Sigmoid colon (tissue), 7 donors: ENCODE measurements around the gene TARDBP. TPM values are rescaled to one million over a fixed set of nuclear protein-coding genes. Genes with fewer than 3 reads are reported as not detected.
A peak's percentile ranks its signal among the peaks of the same experiment; 100 is the strongest.
"Not testable (repeated sequence)": the region's sequence is repeated elsewhere in the genome, so short reads cannot be mapped to it uniquely, and the experiment has no call there.

Experiments
- DNase-seq: peaks from one replicate; pipeline ENCODE4 v3.0.0-alpha.2; 2019
- H3K27ac ChIP-seq, 4 donors: fragments of 200-600 bp; sonication (generic); one replicate each; pipeline ENCODE4 v1.5.1; 2016 to 2019; ENCODE audit warnings: mild to moderate bottlenecking in 1 of 4
- H3K27me3 ChIP-seq, 3 donors: fragments of 200-600 bp; sonication (generic); one replicate each; pipeline ENCODE4 v1.5.1; 2019; ENCODE audit warnings: mild to moderate bottlenecking in 1 of 3
- H3K36me3 ChIP-seq, 4 donors: fragments of 200-600 bp; sonication (generic); one replicate each; pipeline ENCODE4 v1.5.1; 2016 to 2019
- H3K4me1 ChIP-seq, 4 donors: fragments of 200-600 bp; sonication (generic); one replicate each; pipeline ENCODE4 v1.5.1; 2017 to 2019
- H3K4me3 ChIP-seq, 4 donors: fragments of 200-600 bp; sonication (generic); one replicate each; pipeline ENCODE4 v1.5.1; 2017 to 2019; ENCODE audit warnings: mild to moderate bottlenecking in 2 of 4, moderate library complexity in 1 of 4
- H3K9me3 ChIP-seq, 4 donors: fragments of 200-600 bp in 3 of 4; sonication (generic) in 3 of 4; one replicate each; pipeline versions ENCODE4 v1.5.1 to v1.6.1; 2013 to 2019
- CTCF ChIP-seq, 4 experiments: fragments of 450-650 bp in 3 of 4; fragments of 200-600 bp in 1 of 4; IDR thresholded peaks; one replicate each; pipeline ENCODE4 v1.5.1; 2016 to 2019; ENCODE audit warnings: antibody characterized with exemption in 4 of 4, mild to moderate bottlenecking in 3 of 4, moderate library complexity in 2 of 4
- EP300 ChIP-seq, 4 donors: sonication (generic); formaldehyde crosslinking; IDR thresholded peaks; one replicate each; pipeline ENCODE4 v1.6.1; 2017; ENCODE audit warnings: antibody characterized with exemption in 4 of 4
- POLR2A ChIP-seq, 2 donors: fragments of 450-650 bp; IDR thresholded peaks; one replicate each; pipeline ENCODE4 v1.6.1; 2016; ENCODE audit warnings: antibody characterized with exemption in 2 of 2, mild to moderate bottlenecking in 2 of 2, moderate library complexity in 2 of 2
- POLR2AphosphoS5 ChIP-seq, 4 donors: sonication (generic); formaldehyde crosslinking; IDR thresholded peaks; one replicate each; pipeline ENCODE4 v1.6.1; 2017; ENCODE audit warnings: antibody characterized with exemption in 4 of 4
- WGBS, 2 donors: extraction: QIAGEN DNeasy Blood & Tissue Kit; methylation state at CpG; one replicate each; pipeline ENCODE4 v1.1.7; 2013; 5-methylcytosine and 5-hydroxymethylcytosine counted together
- intact Hi-C: fragments of 100-400 bp; cut with DNase I; formaldehyde crosslinking; loops from one replicate; pipeline ENCODE4 v1.15.1; 2023
- polyA plus RNA-seq, 3 donors: library from polyadenylated mRNA; stranded (reverse); fragments of 200-250 nt; gene quantifications; one replicate each; pipeline ENCODE4 v1.2.3, GENCODE V29; 2013
- total RNA-seq, 4 donors: library from RNA; depleted of rRNA; stranded (reverse); fragments of >200 nt; gene quantifications; one replicate each; pipeline ENCODE4 v1.1.0, GENCODE V29; 2016
- donor health status: healthy with polysubstance abuse.
- donor health status: Bipolar disorder and iron deficiency.
- donor health status: healthy.

TARDBP gene
- total and polyA plus RNA-seq, 7 donors: 68.6 to 158 (median 123) TPM

DNA sequence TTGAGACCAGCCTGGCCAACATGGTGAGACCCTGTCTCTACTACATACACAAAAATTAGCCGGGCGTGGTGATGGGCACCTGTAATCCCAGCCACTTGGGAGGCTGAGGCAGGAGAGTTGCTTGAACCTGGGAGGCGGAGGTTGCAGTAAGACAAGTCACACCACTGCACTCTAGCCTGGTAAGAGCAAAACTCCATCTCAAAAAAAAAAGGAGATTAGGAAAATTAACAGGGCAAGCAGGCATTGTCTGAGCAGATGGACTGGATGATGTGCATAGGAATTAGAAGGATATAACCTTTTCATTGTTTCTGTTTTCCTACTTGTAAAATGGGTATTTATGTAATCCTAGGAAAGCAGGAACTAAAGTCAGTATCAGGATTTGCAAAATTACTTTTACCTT, 15.6 kb downstream of the TARDBP start:
- intact Hi-C loops: loop anchor here (10.0 kb wide), 1 partner anchor 67 kb away; the partner anchor contains the start of gene EXOSC10
- H3K27me3 ChIP-seq: no peaks in the 10 kb centered on the region
- H3K27ac ChIP-seq: no peak overlapping the region
- DNase-seq: no peak
- no peaks in the 10 kb centered on the region for H3K9me3 ChIP-seq
- H3K36me3 ChIP-seq: peaks cover 0 to 60% (median 28%) of the 10 kb centered on the region in 4 donors
- WGBS, 2 donors: 93 to 95% methylated on average over 3 of the region's 3 CpGs
- H3K4me3 ChIP-seq: no peak overlapping the region
- H3K4me1 ChIP-seq: peaks cover 0 to 3% (median 0%) of the 10 kb centered on the region in 4 donors
- no peak for TF ChIP-seq EP300 (IDR thresholded peaks at IDR 0.05)
- TF ChIP-seq CTCF (IDR thresholded peaks at IDR 0.05): no peak
- TF ChIP-seq POLR2AphosphoS5 (IDR thresholded peaks at IDR 0.05): no peak
- TF ChIP-seq POLR2A (IDR thresholded peaks at IDR 0.05): no peak

- TF ChIP-seq POLR2A (IDR thresholded peaks at IDR 0.05) (no peak), POLR2AphosphoS5 (IDR thresholded peaks at IDR 0.05) (no peak), EP300 (IDR thresholded peaks at IDR 0.05) (no peak), CTCF (IDR thresholded peaks at IDR 0.05) (no peak)
- 93% methylated on average over 9 of the region's 9 CpGs for WGBS, 2 donors
- intact Hi-C loops: no loop called here
- Histone ChIP-seq H3K9me3 (no peaks in the 10 kb centered on the region), H3K36me3 (peaks cover 0 to 32% (median 10%) of the 10 kb centered on the region in 4 donors), H3K27me3 (no peaks in the 10 kb centered on the region), H3K27ac (no peak overlapping the region), H3K4me3 (no peak overlapping the region), H3K4me1 (peaks cover 0 to 2% (median 0%) of the 10 kb centered on the region in 4 donors)
- no peak for DNase-seq
Measured at GRCh38 chr1:11030865-11031264, 18.4 kb downstream of the TARDBP start.

DNA sequence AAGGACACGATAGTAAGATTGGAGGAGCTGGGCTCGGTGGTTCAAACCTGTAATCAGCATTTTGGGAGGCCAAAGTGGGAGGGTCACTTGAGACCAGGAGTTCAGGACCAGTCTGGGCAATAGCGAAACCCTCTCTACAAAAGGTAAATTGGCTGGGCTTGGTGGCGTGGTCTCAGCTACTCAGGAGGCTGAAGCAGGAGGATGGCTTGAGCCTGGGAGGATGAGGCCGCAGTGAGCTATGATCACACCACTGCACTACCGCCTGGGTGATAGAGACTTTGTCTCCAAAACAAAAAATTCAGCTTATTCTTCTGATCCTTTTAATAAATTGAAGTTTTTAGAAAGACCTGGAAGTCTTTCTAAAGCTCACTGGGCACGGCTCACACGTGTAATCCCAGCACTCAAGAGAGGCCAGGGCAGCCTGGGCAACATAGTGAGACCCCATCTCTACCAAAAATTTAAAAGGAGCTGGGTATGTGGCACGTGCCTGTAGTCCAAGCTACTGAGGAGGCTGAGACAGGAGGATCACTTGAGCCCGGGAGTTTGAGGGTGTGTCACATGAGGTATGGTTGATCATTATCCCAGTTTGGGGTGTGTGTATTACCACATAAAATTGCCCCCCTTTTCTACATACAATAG, 19.3 kb downstream of the TARDBP start:
- no peak overlapping the region for H3K27ac ChIP-seq
- peaks cover 0 to 23% (median 7%) of the 10 kb centered on the region in 4 donors for H3K36me3 ChIP-seq
- no peaks in the 10 kb centered on the region for H3K27me3 ChIP-seq
- WGBS, 2 donors: 84 to 93% methylated on average over 10 of the region's 10 CpGs
- no peak for DNase-seq
- TF ChIP-seq POLR2AphosphoS5 (IDR thresholded peaks at IDR 0.05) (peak in 2 of 4 donors; percentile 15 to 17), POLR2A (IDR thresholded peaks at IDR 0.05) (no peak)
- no peaks in the 10 kb centered on the region for H3K4me1 ChIP-seq
- no peak overlapping the region for H3K4me3 ChIP-seq
- H3K9me3 ChIP-seq: no peaks in the 10 kb centered on the region
- intact Hi-C loops: no loop called here

GRCh38 chr1:11037019-11037739, 24.7 kb downstream of the TARDBP start:
- intact Hi-C loops, DNase-seq: not testable (repeated sequence)

DNA sequence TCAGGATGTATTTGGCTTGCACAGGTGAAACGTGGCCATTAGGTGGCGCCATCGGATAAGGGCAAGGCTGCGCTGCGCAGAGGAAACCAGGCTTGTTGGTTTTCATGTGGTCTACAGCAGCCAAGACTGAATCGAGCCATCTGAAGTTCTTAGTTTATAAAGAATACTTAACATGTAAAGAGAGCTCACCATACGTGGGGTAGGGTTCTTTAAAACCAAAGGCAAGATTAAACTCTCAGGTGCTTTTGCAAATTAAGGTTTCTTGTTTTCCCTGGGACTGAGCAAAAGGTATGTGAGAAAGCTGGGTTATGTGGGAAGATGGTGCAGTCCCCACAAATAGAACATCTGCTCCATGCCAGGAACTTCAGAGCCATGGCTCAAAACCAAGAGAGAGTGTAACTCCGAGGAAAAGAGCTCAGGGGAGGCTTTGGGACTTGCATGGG, 25.3 kb downstream of the TARDBP start:
- peak; percentile 94 for DNase-seq
- intact Hi-C loops: loop anchor here (2.0 kb wide), 1 partner anchor 605 kb away; no protein-coding TSS in a partner anchor
- Histone ChIP-seq H3K27ac (no peak overlapping the region), H3K9me3 (no peaks in the 10 kb centered on the region), H3K4me1 (peaks cover 0 to 10% (median 7%) of the 10 kb centered on the region in 4 donors), H3K4me3 (no peak overlapping the region), H3K27me3 (no peaks in the 10 kb centered on the region), H3K36me3 (no peaks in the 10 kb centered on the region)
- TF ChIP-seq EP300 (IDR thresholded peaks at IDR 0.05) (no peak), POLR2A (IDR thresholded peaks at IDR 0.05) (no peak), CTCF (IDR thresholded peaks at IDR 0.05) (peak; percentile 92 to 97 (median 94)), POLR2AphosphoS5 (IDR thresholded peaks at IDR 0.05) (peak in 1 of 4 donors; percentile 20)
- WGBS, 2 donors: 1 to 2% methylated on average over 8 of the region's 8 CpGs

More at GRCh38 chr1:11037019-11037739, 24.7 kb downstream of the TARDBP start:
- not testable (repeated sequence) for H3K4me1 ChIP-seq, H3K4me3 ChIP-seq, H3K27me3 ChIP-seq, H3K36me3 ChIP-seq, H3K9me3 ChIP-seq, H3K27ac ChIP-seq
- 57 to 58% methylated on average over 18 of the region's 18 CpGs for WGBS, 2 donors
